H1 (cell line): ENCODE data around the gene FXR2. TPM values are rescaled to one million over a fixed set of nuclear protein-coding genes. Genes with fewer than 3 reads are reported as not detected.

ENCODE experiments used
- CTCF ChIA-PET: fragments of 300-600 bp; sonication (Branson Sonifier 250); formaldehyde crosslinking; loops from one replicate; lab custom pipeline; 2021; ENCODE audit not compliant: partially characterized antibody; lab: Charles Lee
- POLR2A ChIA-PET: fragments of 300-600 bp; sonication (Branson Sonifier 250); formaldehyde crosslinking; loops from one replicate; lab custom pipeline; 2021; ENCODE audit warnings: inconsistent platforms; ENCODE audit not compliant: partially characterized antibody; lab: Charles Lee
- DNase-seq, 2 experiments: peaks; one replicate each; pipeline versions ENCODE4 v3.0.0 to v3.0.0-alpha.2; 2010 to 2022; ENCODE audit warnings: low spot score in 2 of 2, low read depth in 1 of 2, mixed read lengths in 1 of 2
- FAIRE-seq: peaks from 2 replicates; lab custom pipeline; 2011; peaks lifted over from hg19 to GRCh38; lab: Jason Lieb, UNC
- H2AFZ ChIP-seq: 2 replicates; pipeline ENCODE4 v1.8.1; 2012; ENCODE audit warnings: low read length, inconsistent platforms
- H2AK5ac ChIP-seq: 2 replicates; pipeline ENCODE4 v1.6.1; 2013; ENCODE audit warnings: low read depth, low read length
- H2BK120ac ChIP-seq: replicated peaks from 2 replicates; pipeline ENCODE3; 2013; ENCODE audit warnings: low read depth, low read length, inconsistent platforms
- H2BK12ac ChIP-seq: 2 replicates; pipeline ENCODE4 v1.6.1; 2013; ENCODE audit warnings: low read depth, low read length
- H2BK15ac ChIP-seq: 2 replicates; pipeline ENCODE4 v1.6.1; 2013; ENCODE audit warnings: low read length
- H2BK20ac ChIP-seq: 2 replicates; pipeline ENCODE4 v1.6.1; 2013; ENCODE audit warnings: low read length
- H2BK5ac ChIP-seq: 2 replicates; pipeline ENCODE4 v1.6.1; 2013; ENCODE audit warnings: low read depth, low read length
- H3K14ac ChIP-seq: 2 replicates; pipeline ENCODE4 v1.6.1; 2013; ENCODE audit warnings: inconsistent platforms; ENCODE audit not compliant: insufficient read length
- H3K18ac ChIP-seq: 2 replicates; pipeline ENCODE4 v1.6.1; 2013; ENCODE audit warnings: low read length; ENCODE audit errors: extremely low read depth
- H3K23ac ChIP-seq: 2 replicates; pipeline ENCODE4 v1.6.1; 2013; ENCODE audit warnings: inconsistent platforms; ENCODE audit not compliant: insufficient read length
- H3K23me2 ChIP-seq: 2 replicates; pipeline ENCODE4 v1.6.1; 2013; ENCODE audit warnings: low read depth, low read length
- H3K27ac ChIP-seq: 2 replicates; pipeline ENCODE4 v1.6.1; 2011; ENCODE audit warnings: low read depth, low read length, inconsistent platforms
- H3K27me3 ChIP-seq, 4 experiments: replicated peaks in 1 of 4; 1 replicate in 1 of 4; 2 replicates in 3 of 4; pipeline versions ENCODE4 v1.6.1 to v1.8.1; 2011 to 2013; ENCODE audit warnings: low read length in 3 of 4, mild to moderate bottlenecking in 3 of 4, inconsistent platforms in 2 of 4, mixed read lengths in 2 of 4, moderate library complexity in 1 of 4; ENCODE audit not compliant: control insufficient read depth in 3 of 4, insufficient read depth in 3 of 4; ENCODE audit errors: extremely low read depth in 1 of 4
- H3K36me3 ChIP-seq, 4 experiments: 2 replicates each; pipeline versions ENCODE4 v1.6.1 to v1.8.1; 2011 to 2013; ENCODE audit warnings: mild to moderate bottlenecking in 4 of 4, low read length in 3 of 4, moderate library complexity in 2 of 4, control low read depth in 1 of 4, inconsistent platforms in 1 of 4; ENCODE audit not compliant: insufficient read depth in 4 of 4, control insufficient read depth in 2 of 4
- H3K4ac ChIP-seq: replicated peaks from 2 replicates; pipeline ENCODE3; 2013; ENCODE audit warnings: low read length, low read depth, mixed read lengths, inconsistent platforms; ENCODE audit not compliant: insufficient read length
- H3K4me1 ChIP-seq, 4 experiments: replicated peaks in 1 of 4; 1 replicate in 1 of 4; 2 replicates in 3 of 4; pipeline versions ENCODE4 v1.6.1 to v1.8.1; 2011 to 2013; ENCODE audit warnings: low read length in 3 of 4, inconsistent platforms in 2 of 4, mixed read lengths in 1 of 4; ENCODE audit not compliant: insufficient read depth in 4 of 4, control insufficient read depth in 3 of 4
- H3K4me2 ChIP-seq, 2 experiments: 2 replicates each; pipeline versions ENCODE4 v1.6.1 to v1.8.1; 2011 to 2013; ENCODE audit warnings: low read depth in 2 of 2, low read length in 2 of 2, control low read depth in 1 of 2, inconsistent platforms in 1 of 2, mild to moderate bottlenecking in 1 of 2; ENCODE audit not compliant: insufficient read depth in 1 of 2
- H3K4me3 ChIP-seq, 4 experiments: fragments of 200-600, 300-600 bp in 1 of 4; sonication (generic), shearing (Covaris generic), sonication (Bioruptor Twin) in 1 of 4; 2 replicates each; pipeline versions ENCODE4 v1.5.1 to v1.8.1; 2011 to 2016; ENCODE audit warnings: low read length in 4 of 4, low read depth in 3 of 4, control low read depth in 2 of 4, inconsistent platforms in 2 of 4, mild to moderate bottlenecking in 2 of 4, mixed read lengths in 1 of 4, moderate library complexity in 1 of 4; ENCODE audit not compliant: insufficient read depth in 2 of 4; ENCODE audit errors: extremely low read depth in 1 of 4
- H3K56ac ChIP-seq: replicated peaks from 2 replicates; pipeline ENCODE3; 2013; ENCODE audit warnings: low read depth, mild to moderate bottlenecking, mixed read lengths, low read length, inconsistent platforms; ENCODE audit not compliant: insufficient read length
- H3K79me1 ChIP-seq: 2 replicates; pipeline ENCODE4 v1.6.1; 2013; ENCODE audit warnings: low read depth, low read length, control low read depth
- H3K79me2 ChIP-seq, 2 experiments: 2 replicates each; pipeline versions ENCODE4 v1.6.1 to v1.8.1; 2012 to 2013; ENCODE audit warnings: low read length in 2 of 2, mild to moderate bottlenecking in 2 of 2, inconsistent platforms in 1 of 2; ENCODE audit not compliant: insufficient read depth in 2 of 2, control insufficient read depth in 1 of 2
- H3K9ac ChIP-seq, 4 experiments: replicated peaks in 1 of 4; 1 replicate in 1 of 4; 2 replicates in 3 of 4; pipeline versions ENCODE4 v1.6.1 to v1.8.1; 2011 to 2013; ENCODE audit warnings: low read depth in 3 of 4, low read length in 3 of 4, control low read depth in 2 of 4, mild to moderate bottlenecking in 2 of 4, moderate library complexity in 2 of 4, inconsistent platforms in 1 of 4; ENCODE audit errors: extremely low read depth in 1 of 4
- H3K9me3 ChIP-seq, 2 experiments: 2 replicates each; pipeline versions ENCODE4 v1.6.1 to v1.8.1; 2012 to 2013; ENCODE audit warnings: mild to moderate bottlenecking in 2 of 2, moderate library complexity in 2 of 2, control low read depth in 1 of 2, inconsistent platforms in 1 of 2, low read depth in 1 of 2, low read length in 1 of 2, mixed read lengths in 1 of 2; ENCODE audit not compliant: insufficient read depth in 2 of 2
- H4K20me1 ChIP-seq, 2 experiments: replicated peaks in 1 of 2; 2 replicates each; pipeline versions ENCODE3 to v1.8.1; 2011 to 2013; ENCODE audit warnings: inconsistent platforms in 2 of 2, low read length in 2 of 2, mild to moderate bottlenecking in 1 of 2; ENCODE audit not compliant: insufficient read depth in 2 of 2, control insufficient read depth in 1 of 2
- H4K5ac ChIP-seq: 2 replicates; pipeline ENCODE4 v1.6.1; 2013; ENCODE audit warnings: low read length, low read depth, mixed read lengths, inconsistent platforms; ENCODE audit not compliant: insufficient read length
- H4K8ac ChIP-seq: 2 replicates; pipeline ENCODE4 v1.8.0; 2013; ENCODE audit warnings: mild to moderate bottlenecking, moderate library complexity, low read length, inconsistent platforms; ENCODE audit not compliant: insufficient read depth; ENCODE audit errors: extremely low read depth
- H4K91ac ChIP-seq: replicated peaks from 2 replicates; pipeline ENCODE3; 2013; ENCODE audit warnings: low read length, mixed read lengths, inconsistent platforms; ENCODE audit not compliant: insufficient read length
- CTBP2 ChIP-seq: IDR thresholded peaks from 2 replicates; pipeline ENCODE4 v1.7.0; 2011; ENCODE audit warnings: borderline replicate concordance, mild to moderate bottlenecking, moderate library complexity, mixed read lengths, low read length; ENCODE audit not compliant: insufficient read depth, insufficient read length
- KDM1A ChIP-seq: fragments of 200-600, 300-600 bp; sonication (generic); IDR thresholded peaks from 2 replicates; pipeline ENCODE4 v1.7.1; 2016; ENCODE audit warnings: mild to moderate bottlenecking, low read length, borderline replicate concordance
- SIN3A ChIP-seq, 2 experiments: IDR thresholded peaks in 1 of 2; conservative IDR thresholded peaks in 1 of 2; 2 replicates each; pipeline ENCODE4 v1.6.1; 2011 to 2012; ENCODE audit warnings: low read length in 2 of 2, improper control_type of control experiment in 1 of 2, low read depth in 1 of 2, mild to moderate bottlenecking in 1 of 2
- TEAD4 ChIP-seq: IDR thresholded peaks from 2 replicates; pipeline ENCODE4 v1.6.1; 2012; ENCODE audit warnings: low read depth, low read length, inconsistent platforms, mixed read lengths
- WGBS, 2 experiments: shearing (Covaris generic) in 1 of 2; methylation state at CpG; one replicate each; pipeline versions ENCODE4 v1.1.6 to v1.1.7; 2013 to 2015; ENCODE audit warnings: low lambda C conversion rate in 2 of 2, mixed read lengths in 2 of 2, inconsistent platforms in 1 of 2, low coverage in 1 of 2, missing lambda C conversion rate in 1 of 2; ENCODE audit not compliant: insufficient replicate concordance in 2 of 2, insufficient coverage in 1 of 2, insufficient read length in 1 of 2; ENCODE audit errors: extremely low coverage in 1 of 2, missing lambda C conversion rate in 1 of 2; 5-methylcytosine and 5-hydroxymethylcytosine counted together
- polyA plus RNA-seq, 7 experiments: library from polyadenylated mRNA; depleted of rRNA in 3 of 7; stranded (reverse) in 5 of 7; unstranded in 2 of 7; fragments of >200 nt in 5 of 7; fragments of 200-250 nt in 2 of 7; gene quantifications; 1 replicate in 5 of 7; 2 replicates in 1 of 7; 4 replicates in 1 of 7; pipeline versions ENCODE4 v1.2.1 to v1.2.3, GENCODE V29; 2011 to 2013; ENCODE audit warnings: missing spikeins in 2 of 7, mixed read lengths in 2 of 7
- total RNA-seq: library from RNA; stranded (reverse); fragmentation: NEBNext Ultra II Directional; extraction: Animal tissue kit (Norgen Biotek cat#: 25700); gene quantifications from 2 replicates; pipeline ENCODE4 v1.2.1, GENCODE V29; 2021

The FXR2 gene
- total and polyA plus RNA-seq, 2 of the 8 experiments (the other 6 are each of a cell fraction or from before 2014, with no cell fraction given) = 26.2 to 44.0 TPM

DNA sequence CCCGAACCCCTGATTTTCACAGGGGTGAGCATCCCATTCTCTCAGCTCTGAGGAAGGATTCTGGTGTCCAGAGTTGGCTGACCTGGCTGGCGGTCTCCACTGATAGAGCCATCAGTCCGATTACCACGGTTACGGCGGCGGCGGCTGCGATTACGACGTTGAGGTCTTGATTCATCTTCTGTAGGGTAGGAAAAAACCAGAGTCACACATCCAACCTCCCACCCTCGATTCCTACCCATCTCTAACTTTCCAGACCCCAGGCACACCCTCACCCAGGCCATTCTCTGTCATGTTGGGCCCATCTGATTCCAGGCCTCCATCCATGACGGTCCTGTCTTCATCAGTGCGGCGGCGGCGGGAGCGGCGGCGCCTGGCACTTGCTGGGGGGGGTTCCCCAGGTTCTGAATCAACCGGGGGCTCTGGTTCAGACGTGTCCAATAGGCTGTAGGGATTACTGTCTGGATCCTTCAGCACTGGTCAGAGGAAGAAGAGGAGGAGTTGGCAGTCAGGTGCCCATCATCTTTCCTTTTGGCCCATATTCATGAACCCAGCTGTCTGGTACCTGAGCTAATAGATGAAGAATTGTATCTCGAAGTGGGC, 22.2 kb downstream of the FXR2 start:
- no peak for FAIRE-seq
- Histone ChIP-seq H2BK5ac (no peak overlapping the region), H3K79me1 (no peaks in the 10 kb centered on the region; the same call in 1 of the 2 replicates), H3K27me3 (no peaks in the 10 kb centered on the region), H3K9ac (no peak overlapping the region), H4K91ac (no peak overlapping the region), H3K27ac (no peak overlapping the region), H3K4ac (no peak overlapping the region), H3K36me3 (peaks cover 17 to 58% (median 44%) of the 10 kb centered on the region in 4 experiments), H2BK15ac (no peak overlapping the region), H3K18ac (no peak overlapping the region), H3K9me3 (no peaks in the 10 kb centered on the region), H2AFZ (no peak overlapping the region), H3K4me2 (no peak overlapping the region), H4K20me1 (peaks cover 0 to 2% of the 10 kb centered on the region in 2 experiments), H2BK120ac (no peak overlapping the region), H2AK5ac (no peak overlapping the region), H4K5ac (no peak overlapping the region), H3K79me2 (no peaks in the 10 kb centered on the region), H4K8ac (peak overlapping the region; percentile 74; the same call in 1 of the 2 replicates), H3K23ac (no peak overlapping the region), H2BK20ac (no peak overlapping the region), H3K4me1 (peaks cover 6 to 21% (median 18%) of the 10 kb centered on the region in 4 experiments), H3K4me3 (no peak overlapping the region), H3K23me2 (peaks cover 15% of the 10 kb centered on the region; the same call in 1 of the 2 replicates), H2BK12ac (no peak overlapping the region), H3K56ac (no peak overlapping the region), H3K14ac (no peak overlapping the region)
- DNase-seq = no peak
- WGBS, 2 experiments = 94% methylated on average over 23 of the region's 23 CpGs; no CpG with 5 or more reads in 1 of the 2 experiments
- TF ChIP-seq TEAD4 (no peak), SIN3A (conservative IDR thresholded peaks at IDR 0.05 in 1 of 2, IDR thresholded peaks at IDR 0.05 in 1 of 2; ENCODE audit: low read depth in 1 of 2, low read length in 2 of 2) (no peak), CTBP2 (no peak), KDM1A (no peak)
- ChIA-PET CTCF (interaction anchor here (0.6 to 2.4 kb wide), 5 partner anchors 10 to 847 kb away, joined by 3 to 10 read pairs (median 3); partner anchors contain the start of gene CD68), POLR2A (interaction anchor here (1.2 to 28.5 kb wide), 8 partner anchors 8 to 275 kb away, joined by 4 to 1144 read pairs (median 6); partner anchors contain the start of genes CD68, FXR2, MPDU1 and SENP3)
